Transverse colon (tissue), 4 donors: ENCODE results near the gene PIK3AP1.

Experiments
- CTCF ChIP-seq, 5 experiments: fragments of 200-600 bp in 3 of 5; fragments of 450-650 bp in 2 of 5; sonication (generic) in 3 of 5; IDR thresholded peaks; 1 replicate in 2 of 5; 2 replicates in 3 of 5; pipeline ENCODE4 v1.5.1; 2016 to 2017; ENCODE audit warnings: antibody characterized with exemption in 5 of 5, inconsistent platforms in 3 of 5, mild to moderate bottlenecking in 2 of 5, moderate library complexity in 1 of 5
- EP300 ChIP-seq: sonication (generic); formaldehyde crosslinking; IDR thresholded peaks from one replicate; pipeline ENCODE4 v1.6.1; 2017; ENCODE audit warnings: antibody characterized with exemption, low read depth
- POLR2A ChIP-seq: fragments of 450-650 bp; IDR thresholded peaks from one replicate; pipeline ENCODE4 v1.6.1; 2016; ENCODE audit warnings: antibody characterized with exemption, mild to moderate bottlenecking, moderate library complexity
- POLR2AphosphoS5 ChIP-seq, 3 donors: sonication (generic); formaldehyde crosslinking; IDR thresholded peaks; one replicate each; pipeline ENCODE4 v1.6.1; 2016; ENCODE audit warnings: antibody characterized with exemption in 3 of 3

GRCh38 chr10:96579133-96579532 lies 141.2 kb downstream of the PIK3AP1 start:
- TF ChIP-seq CTCF (IDR thresholded peaks at IDR 0.05) (no peak), POLR2AphosphoS5 (IDR thresholded peaks at IDR 0.05) (no peak), POLR2A (no peak), EP300 (no peak)
